Mesothelial cell of epicardium (in vitro differentiated cells): ENCODE data around the gene SPEM3. TPM values are rescaled to one million over a fixed set of nuclear protein-coding genes. Genes with fewer than 3 reads are reported as not detected.

Source experiments
- DNase-seq, 2 experiments: peaks; one replicate each; pipeline ENCODE4 v3.0.0; 2021; ENCODE audit warnings: low spot score in 2 of 2; ENCODE audit not compliant: unreplicated experiment in 2 of 2
- H3K27ac Mint-ChIP-seq: 2 replicates; pipeline ENCODE4 v1.8.0; 2021; ENCODE audit warnings: mixed read lengths
- H3K27me3 Mint-ChIP-seq: 2 replicates; pipeline ENCODE4 v1.8.0; 2021; ENCODE audit warnings: low read depth, mixed read lengths
- H3K36me3 Mint-ChIP-seq: 2 replicates; pipeline ENCODE4 v1.8.0; 2021; ENCODE audit warnings: mixed read lengths
- H3K4me1 Mint-ChIP-seq: 2 replicates; pipeline ENCODE4 v1.8.0; 2021; ENCODE audit warnings: mixed read lengths
- H3K4me3 Mint-ChIP-seq: 2 replicates; pipeline ENCODE4 v1.8.0; 2021; ENCODE audit warnings: mild to moderate bottlenecking, moderate library complexity, mixed read lengths
- H3K9me3 Mint-ChIP-seq: 2 replicates; pipeline ENCODE4 v1.8.0; 2021; ENCODE audit warnings: mixed read lengths
- CTCF ChIP-seq: fragments of 200-600 bp; sonication (generic); IDR thresholded peaks from one replicate; pipeline ENCODE4 v1.5.0; 2021; ENCODE audit warnings: antibody characterized with exemption; ENCODE audit not compliant: unreplicated experiment
- total RNA-seq: library from RNA; stranded (reverse); gene quantifications from 3 replicates; pipeline ENCODE4 v1.2.1, GENCODE V29; 2021

Gene SPEM3
- total RNA-seq, 1 donor from 2014 or later: not detected

GRCh38 chr17:7391307-7391706 is 37.4 kb upstream of the SPEM3 start:
- Mint-ChIP-seq H3K36me3 (peaks cover 16% of the 10 kb centered on the region), H3K4me1 (peaks cover 12% of the 10 kb centered on the region), H3K27ac (no peak overlapping the region), H3K4me3 (no peak overlapping the region), H3K27me3 (no peaks in the 10 kb centered on the region), H3K9me3 (no peaks in the 10 kb centered on the region)
- TF ChIP-seq CTCF: no peak
- no peak for DNase-seq

- H3K4me1 Mint-ChIP-seq: peaks cover 12% of the 10 kb centered on the region
- H3K4me3 Mint-ChIP-seq: peak overlapping the region; percentile 90
- H3K27me3 Mint-ChIP-seq: no peaks in the 10 kb centered on the region
- H3K27ac Mint-ChIP-seq: peak overlapping the region; percentile 66
- TF ChIP-seq CTCF: no peak
- peaks cover 16% of the 10 kb centered on the region for H3K36me3 Mint-ChIP-seq
- no peaks in the 10 kb centered on the region for H3K9me3 Mint-ChIP-seq
- no peak for DNase-seq
These were observed 35.7 kb upstream of the SPEM3 start for GRCh38 chr17:7392696-7393612.

- Mint-ChIP-seq H3K27me3 (no peaks in the 10 kb centered on the region), H3K4me1 (peaks cover 12% of the 10 kb centered on the region), H3K27ac (peak overlapping the region; percentile 88), H3K9me3 (no peaks in the 10 kb centered on the region), H3K4me3 (peak overlapping the region; percentile 90), H3K36me3 (peaks cover 16% of the 10 kb centered on the region)
- TF ChIP-seq CTCF: no peak
- no peak for DNase-seq
These were observed 34.8 kb upstream of the SPEM3 start for GRCh38 chr17:7393613-7394451.

- Mint-ChIP-seq H3K36me3 (peaks cover 17% of the 10 kb centered on the region), H3K27ac (peak within 1 kb of the TSS; percentile 99), H3K9me3 (no peaks in the 10 kb centered on the region), H3K4me3 (peak within 1 kb of the TSS; percentile 90), H3K27me3 (no peaks in the 10 kb centered on the region), H3K4me1 (peaks cover 12% of the 10 kb centered on the region)
- peak; percentile 49 for TF ChIP-seq CTCF
- DNase-seq: peak; percentile 77 to 87
These were observed 34.0 kb upstream of the SPEM3 start, which contains the start of gene PLSCR3 for GRCh38 chr17:7394452-7395191. Gene PLSCR3, minus strand, starts transcription at chr17:7394525. Its CDS starts 415 bp downstream, at chr17:7394110.

GRCh38 chr17:7396147-7396546 is 32.5 kb upstream of the SPEM3 start:
- peaks cover 12% of the 10 kb centered on the region for H3K36me3 Mint-ChIP-seq
- H3K9me3 Mint-ChIP-seq: no peaks in the 10 kb centered on the region
- TF ChIP-seq CTCF: no peak
- H3K27me3 Mint-ChIP-seq: no peaks in the 10 kb centered on the region
- peaks cover 12% of the 10 kb centered on the region for H3K4me1 Mint-ChIP-seq
- no peak for DNase-seq
- no peak overlapping the region for H3K27ac Mint-ChIP-seq
- no peak overlapping the region for H3K4me3 Mint-ChIP-seq
